Mucosa of gallbladder (tissue), 1 donor: ENCODE results near the gene PNKP. TPM values are rescaled to one million over a fixed set of nuclear protein-coding genes. Genes with fewer than 3 reads are reported as not detected.
"Not testable (repeated sequence)": the region's sequence is repeated elsewhere in the genome, so short reads cannot be mapped to it uniquely, and the experiment has no call there.

Source experiments
- DNase-seq: peaks from one replicate; pipeline ENCODE4 v3.0.0-alpha.2; 2020; ENCODE audit warnings: low spot score
- total RNA-seq: library from RNA; stranded (reverse); gene quantifications from one replicate; pipeline ENCODE4 v1.2.1, GENCODE V29; 2021
- donor health status: DM: no; HTN: no; CAD: no.

Gene PNKP
- total RNA-seq, 1 donor from 2014 or later: 103 TPM

- no peak for DNase-seq
Measured at GRCh38 chr19:49823472-49823871, 43.9 kb downstream of the PNKP start.

- no peak for DNase-seq
Measured at GRCh38 chr19:49820125-49820524, 47.3 kb downstream of the PNKP start.

- not testable (repeated sequence) for DNase-seq
Measured at GRCh38 chr19:49819452-49820115, 47.8 kb downstream of the PNKP start.

GRCh38 chr19:49818649-49819370 is 48.6 kb downstream of the PNKP start:
- DNase-seq: no peak

GRCh38 chr19:49817964-49818648 is 49.3 kb downstream of the PNKP start, which contains the start of gene MED25:
TSS of gene MED25 (plus strand) at chr19:49818289. CDS start at chr19:49818342, 53 bp downstream.
- DNase-seq: peak; percentile 89

- DNase-seq: no peak
Measured at GRCh38 chr19:49816590-49816989, 50.8 kb downstream of the PNKP start.

GRCh38 chr19:49814010-49814409 is 53.4 kb downstream of the PNKP start:
- no peak for DNase-seq

- peak; percentile 99 for DNase-seq
Measured at GRCh38 chr19:49812997-49813861, 54.1 kb downstream of the PNKP start, which contains the start of gene FUZ. TSS of gene FUZ (minus strand) at chr19:49813292. CDS start at chr19:49813106, 186 bp downstream.

GRCh38 chr19:49812452-49812996 is 54.9 kb downstream of the PNKP start:
- DNase-seq: no peak

GRCh38 chr19:49811328-49811727 is 56.0 kb downstream of the PNKP start:
- no peak for DNase-seq

Other genes starting within 250 kb of the PNKP start
- gene RRAS, start 227.4 kb downstream of the PNKP start, total RNA-seq: 96.1 TPM
- 86.0 TPM for gene SCAF1, start 225.4 kb downstream of the PNKP start, total RNA-seq
- gene IRF3, start 201.7 kb downstream of the PNKP start, total RNA-seq: 174 TPM
- 18.9 TPM for gene BCL2L12, start 201.6 kb downstream of the PNKP start, total RNA-seq
- gene PRMT1, start 190.3 kb downstream of the PNKP start, total RNA-seq: 103 TPM
- 1.3 TPM for gene ADM5, start 178.0 kb downstream of the PNKP start, total RNA-seq
- gene CPT1C, start 176.5 kb downstream of the PNKP start, total RNA-seq: 14.2 TPM
- 0.58 TPM for gene TSKS, start 104.3 kb downstream of the PNKP start, total RNA-seq
- 76.3 TPM for gene AP2A1, start 100.6 kb downstream of the PNKP start, total RNA-seq
- 36.7 TPM for gene FUZ, start 54.3 kb downstream of the PNKP start, total RNA-seq
- 66.0 TPM for gene MED25, start 49.3 kb downstream of the PNKP start, total RNA-seq
- 249 TPM for gene PTOV1, start 16.4 kb downstream of the PNKP start, total RNA-seq
- 48.5 TPM for gene AKT1S1, start 9.8 kb upstream of the PNKP start, total RNA-seq
- gene TBC1D17, start 10.1 kb upstream of the PNKP start, total RNA-seq: 68.1 TPM
- gene IL4I1, start 29.3 kb upstream of the PNKP start, total RNA-seq: 0.81 TPM
- 20.2 TPM for gene ATF5, start 61.6 kb upstream of the PNKP start, total RNA-seq
- gene NUP62, start 61.9 kb upstream of the PNKP start, total RNA-seq: 45.9 TPM
- gene SIGLEC11, start 93.6 kb upstream of the PNKP start, total RNA-seq: 1.5 TPM
- gene VRK3, start 157.8 kb upstream of the PNKP start, total RNA-seq: 73.7 TPM
- gene ZNF473, start 158.4 kb upstream of the PNKP start, total RNA-seq: 8.3 TPM